Testis (tissue), 3 donors: ENCODE data around the gene RGS4. TPM values are rescaled to one million over a fixed set of nuclear protein-coding genes. Genes with fewer than 3 reads are reported as not detected.

Source experiments
- DNase-seq: peaks from one replicate; pipeline ENCODE4 v3.0.0-alpha.2; 2019
- H3K27ac ChIP-seq, 2 donors: fragments of 200-600 bp; sonication (generic); one replicate each; pipeline ENCODE4 v1.5.1; 2019
- H3K27me3 ChIP-seq: fragments of 200-600 bp; sonication (generic); one replicate; pipeline ENCODE4 v1.5.1; 2019
- H3K36me3 ChIP-seq: fragments of 200-600 bp; sonication (generic); one replicate; pipeline ENCODE4 v1.5.1; 2017; ENCODE audit warnings: low read depth; ENCODE audit errors: missing control alignments
- H3K4me1 ChIP-seq: fragments of 200-600 bp; sonication (generic); one replicate; pipeline ENCODE4 v1.5.1; 2019
- H3K4me3 ChIP-seq, 2 donors: fragments of 200-600 bp; sonication (generic); one replicate each; pipeline ENCODE4 v1.5.1; 2017 to 2019
- H3K9me3 ChIP-seq: fragments of 200-600 bp; sonication (generic); one replicate; pipeline ENCODE4 v1.5.1; 2017
- CTCF ChIP-seq, 3 experiments: fragments of 450-650 bp in 2 of 3; fragments of 200-600 bp in 1 of 3; sonication (generic) in 1 of 3; IDR thresholded peaks; one replicate each; pipeline ENCODE4 v1.5.1; 2016 to 2019; ENCODE audit warnings: antibody characterized with exemption in 3 of 3, mild to moderate bottlenecking in 2 of 3, moderate library complexity in 1 of 3
- POLR2A ChIP-seq: fragments of 450-650 bp; IDR thresholded peaks from one replicate; pipeline ENCODE4 v1.6.1; 2017; ENCODE audit warnings: antibody characterized with exemption, mild to moderate bottlenecking, moderate library complexity
- WGBS, 2 donors: methylation state at CpG; one replicate each; pipeline ENCODE4 v1.1.5; 2018; 5-methylcytosine and 5-hydroxymethylcytosine counted together
- intact Hi-C: fragments of 100-400 bp; cut with DNase I; formaldehyde crosslinking; loops from one replicate; pipeline ENCODE4 v1.15.1; 2023; ENCODE audit warnings: low total_unique reads
- polyA plus RNA-seq: library from polyadenylated mRNA; stranded (reverse); fragments of 350-450 nt; fragmentation: Illumina TruSeq; extraction: RNeasy Lipid Tissue Mini Kit (QIAGEN cat#74804); gene quantifications from one replicate; pipeline ENCODE4 v1.2.3, GENCODE V29; 2014; ENCODE audit warnings: low read depth, low replicate concordance; ENCODE audit not compliant: insufficient read depth
- total RNA-seq, 2 donors: library from RNA; depleted of rRNA; stranded (reverse); fragments of >200 nt; gene quantifications; one replicate each; pipeline ENCODE4 v1.2.3, GENCODE V29; 2016

Gene RGS4
- total and polyA plus RNA-seq, 3 donors from 2014 or later, result 3.4 to 8.9 (median 3.5) TPM

GRCh38 chr1:163107655-163108054 lies 38.5 kb downstream of the RGS4 start:
- TF ChIP-seq CTCF (IDR thresholded peaks at IDR 0.05), result no peak
- no peak for TF ChIP-seq POLR2A
- Histone ChIP-seq H3K27me3 (no peaks in the 10 kb centered on the region), H3K36me3 (no peaks in the 10 kb centered on the region), H3K4me3 (no peak overlapping the region), H3K9me3 (no peaks in the 10 kb centered on the region), H3K4me1 (no peaks in the 10 kb centered on the region), H3K27ac (no peak overlapping the region)
- intact Hi-C loops, result no loop called here
- no peak for DNase-seq
- 94% methylated on average over 5 of the region's 5 CpGs for WGBS, 2 donors

GRCh38 chr1:163115887-163116286 lies 46.7 kb downstream of the RGS4 start:
- no peaks in the 10 kb centered on the region for H3K36me3 ChIP-seq
- H3K9me3 ChIP-seq, result no peaks in the 10 kb centered on the region
- H3K4me1 ChIP-seq, result no peaks in the 10 kb centered on the region
- WGBS, 2 donors, result 90 to 92% methylated on average over 1 of the region's 1 CpG
- TF ChIP-seq POLR2A, result no peak
- no peak for TF ChIP-seq CTCF (IDR thresholded peaks at IDR 0.05)
- intact Hi-C loops, result no loop called here
- no peak overlapping the region for H3K4me3 ChIP-seq
- no peak for DNase-seq
- no peak overlapping the region for H3K27ac ChIP-seq
- no peaks in the 10 kb centered on the region for H3K27me3 ChIP-seq

DNA sequence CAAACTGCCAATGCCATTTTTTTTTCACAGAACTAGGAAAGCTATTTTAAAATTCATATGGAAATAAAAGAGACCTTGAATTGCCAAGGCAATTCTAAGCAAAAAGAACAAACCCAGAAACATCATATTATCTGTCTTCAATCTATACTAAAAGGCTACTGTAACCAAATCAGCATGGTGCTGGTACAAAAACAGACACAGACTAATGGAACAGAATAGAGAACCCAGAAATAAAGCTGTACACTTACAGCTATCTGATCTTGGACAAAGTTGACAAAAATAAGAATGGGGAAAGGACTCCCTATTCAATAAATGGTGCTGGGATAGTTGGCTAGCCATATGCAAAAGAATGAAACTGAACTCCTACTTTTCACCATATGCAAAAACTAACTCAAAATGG lies 50.5 kb downstream of the RGS4 start:
- no peak overlapping the region for H3K27ac ChIP-seq
- intact Hi-C loops, result no loop called here
- no peaks in the 10 kb centered on the region for H3K9me3 ChIP-seq
- no peak overlapping the region for H3K4me3 ChIP-seq
- no peaks in the 10 kb centered on the region for H3K36me3 ChIP-seq
- no peaks in the 10 kb centered on the region for H3K4me1 ChIP-seq
- no peaks in the 10 kb centered on the region for H3K27me3 ChIP-seq
- no peak for DNase-seq
- TF ChIP-seq POLR2A, result no peak

- TF ChIP-seq CTCF (IDR thresholded peaks at IDR 0.05) (no peak), POLR2A (no peak)
- 57 to 90% methylated on average over 1 of the region's 1 CpG for WGBS, 2 donors
- Histone ChIP-seq H3K27me3 (no peaks in the 10 kb centered on the region), H3K9me3 (no peaks in the 10 kb centered on the region), H3K27ac (no peak overlapping the region), H3K4me1 (no peaks in the 10 kb centered on the region), H3K4me3 (no peak overlapping the region), H3K36me3 (no peaks in the 10 kb centered on the region)
- DNase-seq, result no peak
- intact Hi-C loops, result no loop called here
Measured at GRCh38 chr1:163120372-163120771, 51.2 kb downstream of the RGS4 start.

GRCh38 chr1:163124812-163125211 lies 55.7 kb downstream of the RGS4 start:
- Histone ChIP-seq H3K27ac (no peak overlapping the region), H3K9me3 (no peaks in the 10 kb centered on the region), H3K27me3 (no peaks in the 10 kb centered on the region), H3K4me3 (no peak overlapping the region), H3K36me3 (no peaks in the 10 kb centered on the region), H3K4me1 (no peaks in the 10 kb centered on the region)
- TF ChIP-seq CTCF (IDR thresholded peaks at IDR 0.05) (no peak), POLR2A (no peak)
- 71 to 78% methylated on average over 4 of the region's 4 CpGs for WGBS, 2 donors
- no peak for DNase-seq
- intact Hi-C loops, result no loop called here

Other genes starting within 250 kb of the RGS4 start
- 1 to 10 TPM in 1 of 2 donors, under 1 TPM in 1; 0.19 to 1.2 TPM for gene CCDC190, start 208.2 kb upstream of the RGS4 start, total RNA-seq
- 1.6 TPM for gene CCDC190, start 208.2 kb upstream of the RGS4 start, polyA plus RNA-seq
- 100 to 1,000 TPM; 214 to 237 TPM for gene RGS5, start 133.6 kb downstream of the RGS4 start, total RNA-seq
- 84.7 TPM for gene RGS5, start 133.6 kb downstream of the RGS4 start, polyA plus RNA-seq